A549 (cell line): Measurements from ENCODE around the gene CNTNAP2.

ENCODE experiments used
- CTCF ChIP-seq: fragments of >200 bp; sonication (Bioruptor Twin); formaldehyde crosslinking; IDR thresholded peaks from 3 replicates; pipeline ENCODE4 v1.5.1; 2016
- GATA3 ChIP-seq: IDR thresholded peaks from 2 replicates; pipeline ENCODE4 v1.6.1; 2012; ENCODE audit warnings: borderline replicate concordance
- HDAC2 ChIP-seq: fragments of 200-600 bp; sonication (generic); IDR thresholded peaks from 2 replicates; pipeline ENCODE4 v1.6.1; 2016
- JUN ChIP-seq, 2 experiments: fragments of >200 bp; sonication (Bioruptor Twin); formaldehyde crosslinking; IDR thresholded peaks; 2 replicates in 1 of 2; 3 replicates in 1 of 2; pipeline ENCODE4 v1.6.1; 2016 to 2017
- MAZ ChIP-seq: fragments of 150-350 bp; IDR thresholded peaks from 2 replicates; pipeline ENCODE4 v1.6.1; 2014; ENCODE audit warnings: antibody characterized with exemption, low read depth, low read length, borderline replicate concordance
- MYC ChIP-seq: IDR thresholded peaks from 2 replicates; pipeline ENCODE4 v1.6.1; 2012; ENCODE audit warnings: mild to moderate bottlenecking, inconsistent platforms, low read length, improper control_type of control experiment, borderline replicate concordance
- PHF8 ChIP-seq: fragments of 200-600 bp; sonication (generic); IDR thresholded peaks from 2 replicates; pipeline ENCODE4 v1.6.1; 2016; ENCODE audit warnings: low read depth, mild to moderate bottlenecking, antibody characterized with exemption, moderate library complexity, borderline replicate concordance
- POLR2A ChIP-seq: IDR thresholded peaks from 2 replicates; pipeline ENCODE4 v1.6.1; 2012; ENCODE audit warnings: mild to moderate bottlenecking, low read length
- POLR2AphosphoS2 ChIP-seq: conservative IDR thresholded peaks from 2 replicates; pipeline ENCODE4 v1.6.1; 2012; ENCODE audit warnings: low read length, improper control_type of control experiment, inconsistent platforms
- RAD21 ChIP-seq, 2 experiments: fragments of >200 bp in 1 of 2; sonication (Bioruptor Twin) in 1 of 2; formaldehyde crosslinking in 1 of 2; IDR thresholded peaks in 1 of 2; conservative IDR thresholded peaks in 1 of 2; 2 replicates in 1 of 2; 3 replicates in 1 of 2; pipeline ENCODE4 v1.6.1; 2012 to 2018; ENCODE audit warnings: inconsistent platforms in 1 of 2
- TF ChIP-seq, protein P1 (sequence below): IDR thresholded peaks from 2 replicates; pipeline ENCODE4 v1.6.1; 2012

DNA sequence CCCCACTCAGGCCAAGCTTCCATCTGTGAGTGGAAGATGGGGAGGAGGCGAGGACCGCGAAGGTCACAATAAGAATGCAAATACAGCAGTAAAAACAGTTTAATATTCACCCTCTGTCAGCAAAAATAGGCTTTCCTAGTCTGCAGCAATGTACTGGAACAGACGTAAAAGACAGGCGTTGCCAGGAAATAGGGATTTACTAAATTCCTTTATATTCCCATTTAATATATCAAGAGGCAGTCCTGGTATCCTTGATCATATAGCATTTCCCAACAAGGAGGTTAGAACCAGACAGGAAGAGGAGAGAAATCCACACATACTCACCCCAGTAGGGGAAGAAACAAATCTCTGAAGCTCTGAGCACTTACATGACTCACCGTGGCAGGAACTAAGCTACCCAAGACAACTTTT, 1419.1 kb downstream of the CNTNAP2 start:
- TF ChIP-seq POLR2A (no peak), HDAC2 (no peak), CTCF (no peak), RAD21 (conservative IDR thresholded peaks at IDR 0.05 in 1 of 2, IDR thresholded peaks at IDR 0.05 in 1 of 2) (no peak), PHF8 (no peak), JUN (IDR thresholded peaks at IDR 0.05) (no peak), MAZ (no peak), POLR2AphosphoS2 (no peak), MYC (no peak), GATA3 (no peak)
- TF ChIP-seq, protein P1, sequence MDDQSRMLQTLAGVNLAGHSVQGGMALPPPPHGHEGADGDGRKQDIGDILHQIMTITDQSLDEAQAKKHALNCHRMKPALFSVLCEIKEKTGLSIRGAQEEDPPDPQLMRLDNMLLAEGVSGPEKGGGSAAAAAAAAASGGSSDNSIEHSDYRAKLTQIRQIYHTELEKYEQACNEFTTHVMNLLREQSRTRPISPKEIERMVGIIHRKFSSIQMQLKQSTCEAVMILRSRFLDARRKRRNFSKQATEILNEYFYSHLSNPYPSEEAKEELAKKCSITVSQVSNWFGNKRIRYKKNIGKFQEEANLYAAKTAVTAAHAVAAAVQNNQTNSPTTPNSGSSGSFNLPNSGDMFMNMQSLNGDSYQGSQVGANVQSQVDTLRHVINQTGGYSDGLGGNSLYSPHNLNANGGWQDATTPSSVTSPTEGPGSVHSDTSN = no peak
